HTERT RPE-1 (cell line): Measurements from ENCODE around the gene ACP2.

Source experiments
- in situ Hi-C: fragments of 300-500 bp; cut with MboI; formaldehyde crosslinking; loops from 4 replicates; pipeline ENCODE4 v1.14.3; 2020; ENCODE audit warnings: low sequenced_read_pairs

The ACP2 gene, protein sequence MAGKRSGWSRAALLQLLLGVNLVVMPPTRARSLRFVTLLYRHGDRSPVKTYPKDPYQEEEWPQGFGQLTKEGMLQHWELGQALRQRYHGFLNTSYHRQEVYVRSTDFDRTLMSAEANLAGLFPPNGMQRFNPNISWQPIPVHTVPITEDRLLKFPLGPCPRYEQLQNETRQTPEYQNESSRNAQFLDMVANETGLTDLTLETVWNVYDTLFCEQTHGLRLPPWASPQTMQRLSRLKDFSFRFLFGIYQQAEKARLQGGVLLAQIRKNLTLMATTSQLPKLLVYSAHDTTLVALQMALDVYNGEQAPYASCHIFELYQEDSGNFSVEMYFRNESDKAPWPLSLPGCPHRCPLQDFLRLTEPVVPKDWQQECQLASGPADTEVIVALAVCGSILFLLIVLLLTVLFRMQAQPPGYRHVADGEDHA

DNA sequence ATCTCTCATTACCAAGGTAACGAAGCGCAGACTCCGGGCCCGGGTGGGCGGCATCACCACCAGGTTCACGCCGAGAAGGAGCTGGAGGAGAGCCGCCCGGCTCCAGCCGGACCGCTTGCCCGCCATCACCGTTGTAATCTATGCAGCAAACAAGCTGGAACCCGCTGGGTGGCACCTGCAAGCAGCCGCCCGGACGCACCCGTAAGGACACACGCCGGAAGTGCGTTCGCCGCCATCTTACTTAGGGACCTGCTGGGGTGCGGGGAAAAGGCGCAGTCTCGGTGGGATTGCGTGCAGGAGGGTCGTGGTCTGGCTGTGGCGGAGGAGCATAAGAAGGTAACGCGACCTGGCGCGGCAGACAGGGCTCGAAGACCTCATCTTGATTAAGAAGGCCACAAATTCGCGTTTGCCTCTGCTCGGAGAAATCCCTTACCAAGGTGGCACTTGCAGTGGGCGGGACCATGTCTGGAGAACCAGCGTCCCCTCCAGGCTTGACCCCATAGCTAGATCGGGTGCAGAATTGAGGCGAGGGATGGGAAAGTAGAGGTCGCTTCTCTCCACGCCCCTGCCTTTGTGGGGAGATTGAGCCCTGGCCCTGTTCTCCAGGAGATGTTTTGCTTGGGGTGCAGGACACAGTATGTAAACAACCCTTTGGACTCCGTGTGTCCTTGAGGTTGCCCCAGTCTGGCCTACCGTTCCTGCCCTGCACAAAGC is at the start of gene ACP2:
Gene ACP2 (minus strand): TSS at position 151 of the 714 bp plus-strand sequence. CDS start 25 bp downstream, at position 126.
- in situ Hi-C loops: no loop called here

DNA sequence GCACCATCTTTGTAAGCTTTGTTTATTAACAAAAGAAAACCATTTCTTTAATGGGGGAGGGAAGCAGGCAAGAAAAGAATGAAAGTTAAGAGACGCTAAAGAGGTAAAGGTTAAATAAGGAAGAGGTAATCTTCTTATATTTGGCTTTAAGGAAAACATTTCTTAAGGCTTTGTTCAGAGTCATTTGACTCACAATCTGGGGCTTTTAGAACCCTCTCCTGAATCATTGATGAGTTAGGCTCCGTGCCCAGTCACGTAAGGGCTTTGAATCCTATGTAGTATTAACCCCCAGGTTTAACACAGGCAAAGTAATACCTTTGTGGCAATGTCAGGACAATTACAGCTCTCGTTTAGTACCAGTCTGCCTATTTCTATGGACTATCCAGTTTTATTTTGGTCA is 47.4 kb upstream of the ACP2 start:
- in situ Hi-C loops: no loop called here

DNA sequence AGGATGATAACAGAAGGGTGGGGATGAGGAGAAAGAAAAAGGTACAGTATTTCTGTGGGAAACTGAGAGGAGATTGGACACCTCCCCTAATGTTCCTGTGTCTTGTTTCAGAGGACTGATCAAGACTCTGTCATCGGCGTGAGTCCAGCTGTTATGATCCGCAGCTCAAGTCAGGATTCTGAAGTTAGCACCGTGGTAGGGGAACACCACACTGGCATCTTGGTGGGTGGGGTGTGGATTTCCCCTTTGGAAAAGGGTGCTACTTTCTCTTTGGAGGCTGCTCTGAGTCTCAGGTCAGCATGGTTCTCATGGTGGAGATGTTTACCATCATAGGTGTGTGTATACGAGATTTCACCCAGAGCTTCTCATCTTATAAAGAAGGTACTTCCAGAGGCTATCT is 46.8 kb upstream of the ACP2 start:
- in situ Hi-C loops: no loop called here

DNA sequence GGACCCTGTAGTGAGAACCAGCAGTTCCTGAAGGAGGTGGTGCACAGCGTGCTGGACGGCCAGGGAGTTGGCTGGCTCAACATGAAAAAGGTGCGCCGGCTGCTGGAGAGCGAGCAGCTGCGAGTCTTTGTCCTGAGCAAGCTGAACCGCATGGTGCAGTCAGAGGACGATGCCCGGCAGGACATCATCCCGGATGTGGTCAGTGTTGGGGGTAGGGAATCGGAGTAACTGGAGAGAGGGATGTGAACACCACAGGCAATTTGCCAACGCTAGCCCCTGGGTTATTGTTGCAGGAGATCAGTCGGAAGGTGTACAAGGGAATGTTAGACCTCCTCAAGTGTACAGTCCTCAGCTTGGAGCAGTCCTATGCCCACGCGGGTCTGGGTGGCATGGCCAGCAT is 41.2 kb upstream of the ACP2 start:
- in situ Hi-C loops: no loop called here

DNA sequence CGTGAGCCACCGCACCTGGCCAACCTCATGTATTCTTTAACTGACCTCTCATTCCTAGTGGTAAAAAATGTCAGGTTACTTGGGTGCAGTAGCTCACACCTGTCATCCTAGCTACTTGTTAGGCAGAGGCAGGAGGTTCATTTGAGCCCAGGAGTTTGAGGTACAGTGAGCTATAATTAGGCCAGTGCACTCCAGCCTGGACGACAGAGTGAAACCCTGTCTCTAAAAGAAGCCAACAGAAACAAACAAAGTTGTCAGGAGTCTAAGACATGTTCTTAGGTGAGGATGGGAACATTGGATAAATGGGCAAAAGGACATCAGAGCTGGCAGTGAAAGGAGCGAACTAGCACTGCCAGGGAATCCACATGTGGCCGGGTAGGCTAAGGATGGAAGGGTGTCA is 39.5 kb upstream of the ACP2 start:
- in situ Hi-C loops: no loop called here

DNA sequence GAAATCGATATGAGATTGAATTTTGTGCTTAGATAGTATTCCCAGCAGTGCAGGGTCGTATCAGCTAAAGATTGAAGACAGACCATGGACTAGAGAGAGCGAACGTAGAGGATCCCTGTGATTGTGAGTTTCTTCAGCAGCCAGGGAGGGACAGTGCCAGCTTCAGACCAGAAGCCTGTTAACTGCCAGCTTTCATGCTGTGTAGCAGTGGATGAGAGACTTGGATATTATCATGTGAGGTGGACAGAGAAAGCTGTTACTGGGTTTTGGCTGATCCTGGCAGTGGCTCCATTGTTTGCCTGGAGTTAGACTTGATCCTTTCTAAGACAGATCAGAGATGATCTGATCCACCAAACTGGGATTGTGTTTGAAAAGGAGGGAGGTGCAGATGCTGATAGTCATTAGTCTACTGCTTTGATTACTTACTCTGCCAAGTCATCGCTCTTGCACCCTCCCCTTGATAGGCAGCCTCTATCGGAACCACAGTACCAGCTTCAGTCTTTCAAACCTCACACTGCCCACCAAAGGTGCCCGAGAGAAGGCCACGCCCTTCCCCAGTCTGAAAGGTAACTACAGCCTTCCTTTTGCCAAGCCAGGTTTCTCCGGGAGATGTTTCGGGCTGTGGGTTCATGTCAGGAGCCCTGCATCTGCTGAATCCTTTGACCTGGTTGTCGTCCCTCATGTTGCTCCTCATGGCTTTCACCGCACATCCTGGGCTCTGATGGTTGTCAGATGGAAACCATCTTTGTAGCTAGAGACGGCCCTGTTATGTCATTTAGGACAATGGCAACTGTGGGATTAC is 37.6 kb upstream of the ACP2 start:
- in situ Hi-C loops: no loop called here

DNA sequence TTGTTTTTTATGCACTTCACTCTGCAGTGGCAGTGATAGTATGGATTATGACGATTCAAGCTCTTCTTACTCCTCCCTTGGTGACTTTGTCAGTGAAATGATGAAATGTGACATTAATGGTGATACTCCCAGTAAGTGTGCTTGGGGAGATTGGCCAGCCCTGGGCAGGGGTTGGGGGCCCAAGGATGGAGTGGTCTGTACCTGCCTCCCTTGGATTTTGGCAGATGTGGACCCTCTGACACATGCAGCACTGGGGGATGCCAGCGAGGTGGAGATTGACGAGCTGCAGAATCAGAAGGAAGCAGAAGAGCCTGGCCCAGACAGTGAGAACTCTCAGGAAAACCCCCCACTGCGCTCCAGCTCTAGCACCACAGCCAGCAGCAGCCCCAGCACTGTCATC is 35.5 kb upstream of the ACP2 start:
- in situ Hi-C loops: no loop called here

DNA sequence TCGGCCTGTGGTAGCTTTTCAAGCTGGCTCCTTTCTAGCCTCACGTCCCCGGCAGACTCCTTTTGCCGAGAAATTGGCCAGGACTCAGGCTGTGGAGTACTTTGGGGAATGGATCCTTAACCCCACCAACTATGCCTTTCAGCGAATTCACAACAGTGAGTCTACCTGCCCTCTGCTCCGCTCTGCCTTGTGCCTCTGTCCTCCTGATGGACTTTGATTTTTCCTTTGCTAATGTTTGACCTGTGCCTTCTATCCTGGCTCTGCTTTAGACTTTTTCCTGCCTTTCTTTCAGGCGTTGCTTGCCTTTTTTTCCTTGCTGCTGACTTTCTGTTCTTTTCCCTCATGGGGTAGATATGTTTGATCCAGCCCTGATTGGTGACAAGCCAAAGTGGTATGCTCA is 33.8 kb upstream of the ACP2 start:
- in situ Hi-C loops: no loop called here

DNA sequence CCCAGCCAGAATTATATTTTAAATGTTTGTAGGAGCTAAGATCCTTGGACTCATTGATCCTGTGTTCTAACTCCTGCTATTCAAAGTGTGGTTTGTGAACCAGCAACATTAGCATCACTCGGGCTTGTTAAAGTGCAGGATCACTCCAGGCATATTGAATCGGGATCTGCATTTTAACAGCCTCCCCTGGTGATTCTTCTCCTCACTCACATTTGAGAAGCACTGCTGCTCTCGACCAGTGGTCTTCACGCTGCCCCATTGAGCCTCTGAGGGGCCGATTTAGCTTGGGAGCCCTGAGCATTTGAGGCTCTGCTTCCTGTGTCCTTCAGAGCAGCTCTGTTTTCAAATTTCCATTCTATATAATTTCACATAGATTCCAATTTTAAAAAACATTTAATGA is 32.2 kb upstream of the ACP2 start:
- in situ Hi-C loops: no loop called here

DNA sequence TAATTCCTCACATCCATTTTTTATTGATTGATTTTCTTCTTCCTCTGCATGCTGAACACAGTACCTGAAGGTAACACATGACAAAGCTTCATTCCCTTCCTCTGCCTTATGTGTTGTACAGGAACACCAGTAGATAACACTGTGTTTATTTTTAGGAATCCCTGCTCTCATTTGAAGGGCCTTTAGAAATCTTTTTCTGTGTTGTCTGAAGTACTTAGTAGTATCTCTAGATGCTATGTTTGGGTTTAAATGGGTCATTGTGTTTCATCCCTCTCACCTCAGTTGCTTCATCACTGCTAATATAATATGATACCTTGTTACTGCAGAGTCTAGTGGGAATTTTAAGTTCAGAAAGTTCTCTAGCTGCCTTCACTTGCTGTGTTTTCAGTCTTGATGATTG is 31.5 kb upstream of the ACP2 start:
- in situ Hi-C loops: no loop called here

DNA sequence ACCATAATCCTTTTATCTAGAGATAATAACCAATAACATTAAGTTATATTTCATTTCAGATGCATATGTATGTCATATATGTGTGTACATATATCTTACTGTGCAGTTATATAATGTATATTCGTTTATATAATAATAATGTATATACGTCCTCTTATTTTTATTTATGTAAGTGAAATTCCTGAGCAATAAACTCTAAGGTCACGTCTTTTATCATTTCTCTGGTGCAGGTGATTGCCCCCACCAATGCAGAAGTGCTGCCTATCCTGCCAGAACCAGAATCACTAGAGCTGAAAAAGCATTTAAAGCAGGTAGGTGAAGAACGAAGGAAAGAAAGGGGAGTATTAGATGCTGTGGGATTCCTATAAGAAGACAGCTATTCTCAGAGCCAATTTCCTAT is 30.2 kb upstream of the ACP2 start:
- in situ Hi-C loops: no loop called here

DNA sequence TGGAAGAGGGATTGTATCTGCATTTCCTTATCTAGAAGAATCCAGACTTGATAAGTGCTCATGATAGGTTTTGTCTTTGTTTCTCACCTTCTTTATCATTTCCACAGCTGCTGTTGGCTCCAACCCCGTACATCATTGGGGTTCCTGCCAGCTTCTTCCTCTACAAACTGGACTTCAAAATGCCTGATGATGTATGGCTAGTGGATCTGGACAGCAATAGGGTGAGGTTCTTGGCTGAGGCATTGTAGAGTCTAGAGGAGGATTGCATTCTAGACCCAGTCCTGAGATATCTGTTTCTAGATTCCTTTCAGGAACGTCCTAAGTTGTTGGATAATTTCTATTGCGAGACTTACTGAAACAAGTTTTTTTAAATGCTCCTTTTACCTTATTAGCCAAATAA is 29.4 kb upstream of the ACP2 start:
- in situ Hi-C loops: no loop called here

DNA sequence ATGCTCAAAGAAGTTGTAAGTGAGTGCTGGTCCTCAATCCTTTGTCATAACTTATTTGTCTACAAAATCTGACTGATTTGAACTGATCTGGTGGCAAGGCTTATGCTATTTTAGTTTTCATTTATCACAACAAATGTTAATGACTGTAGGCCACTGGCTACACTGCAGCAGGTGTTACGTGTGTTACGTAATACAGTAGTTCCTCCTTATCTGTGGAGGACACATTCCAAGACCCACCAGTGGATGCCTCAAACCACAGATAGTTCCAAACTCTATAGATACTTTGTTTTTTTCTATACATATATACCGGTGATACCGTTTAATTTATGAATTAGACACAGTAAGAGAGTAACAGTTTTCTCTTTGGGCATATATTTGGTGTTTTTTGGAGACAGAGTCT is 28.3 kb upstream of the ACP2 start:
- in situ Hi-C loops: no loop called here

DNA sequence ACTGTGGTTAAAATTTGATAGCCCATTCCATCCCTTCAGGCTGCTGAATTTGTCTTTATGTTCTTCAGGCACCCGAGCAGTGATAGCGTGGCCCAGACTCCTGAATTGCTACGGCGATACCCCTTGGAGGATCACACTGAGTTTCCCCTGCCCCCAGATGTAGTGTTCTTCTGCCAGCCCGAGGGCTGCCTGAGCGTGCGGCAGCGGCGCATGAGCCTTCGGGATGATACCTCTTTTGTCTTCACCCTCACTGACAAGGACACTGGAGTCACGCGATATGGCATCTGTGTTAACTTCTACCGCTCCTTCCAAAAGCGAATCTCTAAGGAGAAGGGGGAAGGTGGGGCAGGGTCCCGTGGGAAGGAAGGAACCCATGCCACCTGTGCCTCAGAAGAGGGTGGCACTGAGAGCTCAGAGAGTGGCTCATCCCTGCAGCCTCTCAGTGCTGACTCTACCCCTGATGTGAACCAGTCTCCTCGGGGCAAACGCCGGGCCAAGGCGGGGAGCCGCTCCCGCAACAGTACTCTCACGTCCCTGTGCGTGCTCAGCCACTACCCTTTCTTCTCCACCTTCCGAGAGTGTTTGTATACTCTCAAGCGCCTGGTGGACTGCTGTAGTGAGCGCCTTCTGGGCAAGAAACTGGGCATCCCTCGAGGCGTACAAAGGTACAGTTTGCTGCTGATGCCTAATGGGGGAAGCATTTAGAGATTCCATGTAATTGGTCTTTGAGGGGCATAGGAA is 26.1 kb upstream of the ACP2 start:
- in situ Hi-C loops: no loop called here

DNA sequence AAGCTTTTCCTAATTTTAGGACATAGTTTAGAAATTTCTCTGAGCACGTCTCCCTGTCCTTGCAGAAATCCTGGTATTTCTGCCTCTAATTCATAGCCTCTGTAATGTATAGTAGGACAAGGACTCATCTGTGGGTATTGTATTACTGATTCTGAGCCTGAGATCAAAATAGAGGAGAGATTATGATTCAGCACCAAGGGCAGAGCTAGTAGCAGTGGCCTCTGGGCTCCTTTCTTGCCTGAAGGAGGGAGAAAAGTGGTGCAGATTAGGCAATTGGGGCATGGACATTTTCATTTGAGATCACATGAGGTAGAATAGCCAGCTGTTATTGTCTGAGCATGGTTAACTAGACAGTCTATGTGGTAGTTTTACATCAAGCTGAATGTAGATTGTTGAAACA is 24.1 kb upstream of the ACP2 start:
- in situ Hi-C loops: no loop called here

DNA sequence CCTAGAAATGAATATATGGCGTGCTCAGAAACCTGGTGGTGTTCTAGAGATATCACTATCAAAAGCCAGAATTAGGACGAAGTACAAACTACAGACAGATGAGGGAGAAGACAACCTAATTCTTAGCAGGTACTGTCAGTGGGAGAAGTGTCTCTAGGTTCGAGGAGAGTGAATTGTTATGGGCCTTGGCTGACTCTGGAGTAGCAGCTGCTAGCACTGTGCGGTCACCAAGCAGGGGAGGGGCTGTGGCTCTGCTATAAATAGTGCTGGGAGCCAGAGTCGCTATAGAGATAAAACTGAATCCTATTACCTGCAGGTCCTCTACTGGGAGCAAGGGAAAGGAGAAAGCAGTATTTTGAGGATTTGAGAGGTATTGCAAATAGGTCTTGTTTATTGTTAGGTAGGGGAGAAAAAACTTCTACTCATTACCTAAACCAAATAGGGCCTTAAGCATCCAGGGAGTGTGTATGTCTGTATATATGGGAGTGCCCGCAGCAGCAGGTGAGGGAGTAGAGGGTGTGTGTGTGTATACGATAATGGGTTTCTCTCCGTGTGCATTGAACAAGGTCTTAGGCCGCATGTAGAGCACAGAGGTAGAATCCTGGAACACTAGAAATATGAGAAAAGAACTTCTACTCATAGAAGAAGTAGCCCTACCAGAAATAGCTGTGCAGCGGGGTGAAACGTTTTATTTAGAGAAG is 23.5 kb upstream of the ACP2 start:
- in situ Hi-C loops: no loop called here

DNA sequence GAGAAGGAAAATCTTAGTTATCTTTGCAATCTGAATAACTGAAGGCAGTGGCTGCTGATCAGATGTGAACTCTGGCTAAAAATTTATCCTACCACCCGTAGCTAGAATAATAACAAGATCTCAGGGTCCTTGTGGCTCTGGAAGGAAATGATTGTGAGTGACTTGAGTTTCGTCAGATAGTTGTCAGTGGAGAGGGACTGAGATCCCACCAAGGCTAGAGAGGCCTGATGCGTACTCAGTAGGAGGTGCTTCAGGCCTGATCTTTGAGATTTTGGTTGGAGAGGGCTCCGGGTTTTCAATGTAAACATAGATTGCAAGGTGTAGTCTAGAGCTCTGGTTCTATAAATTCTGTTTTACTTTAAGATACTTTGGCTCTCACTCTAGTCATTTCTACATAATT is 22.7 kb upstream of the ACP2 start:
- in situ Hi-C loops: no loop called here

DNA sequence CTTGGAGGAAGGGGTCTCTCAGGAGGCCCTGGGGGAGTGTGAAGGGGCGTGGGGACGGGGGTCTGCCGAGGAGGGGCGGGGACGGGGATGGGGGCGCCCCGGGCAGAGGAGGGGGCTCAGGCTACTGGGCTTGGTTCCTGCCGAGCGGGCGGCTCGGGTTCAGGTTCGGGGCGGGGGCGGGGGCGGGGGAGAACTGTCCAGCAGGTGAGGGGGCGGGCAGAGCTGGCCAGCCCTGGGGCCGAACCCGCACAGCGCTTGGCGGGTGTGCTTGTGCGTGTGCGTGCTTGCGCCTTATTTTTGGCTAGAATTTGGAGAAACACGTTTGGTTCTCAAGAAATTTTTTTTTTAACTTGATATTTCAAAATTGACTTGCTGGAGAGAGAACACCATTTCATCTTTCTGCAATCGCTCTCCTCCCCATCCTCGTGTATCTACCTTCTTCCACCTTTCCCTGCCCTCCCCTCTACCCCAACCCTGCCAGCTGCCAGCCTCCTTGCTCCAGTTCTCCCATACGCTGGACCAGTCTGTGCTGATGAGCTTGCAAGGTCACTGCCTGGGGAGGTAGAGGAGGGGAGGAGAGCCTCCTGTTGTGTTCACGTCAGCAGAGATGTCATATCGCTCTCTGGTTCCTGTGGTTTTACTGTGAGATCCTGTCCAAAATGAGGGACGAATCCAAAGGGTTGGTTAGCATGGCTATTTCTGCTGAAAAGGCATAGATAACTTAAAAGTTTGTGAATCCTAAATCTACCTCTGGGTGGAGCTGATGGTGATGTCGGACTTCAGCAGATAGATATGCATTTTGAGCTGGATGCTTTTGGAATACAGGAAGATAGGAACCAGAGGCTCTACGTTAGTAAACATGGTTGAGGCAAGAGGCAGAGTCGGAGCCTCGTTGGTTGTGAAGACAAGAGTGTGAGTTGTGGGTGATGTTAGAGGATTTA is 22.0 kb upstream of the ACP2 start:
- in situ Hi-C loops: no loop called here

DNA sequence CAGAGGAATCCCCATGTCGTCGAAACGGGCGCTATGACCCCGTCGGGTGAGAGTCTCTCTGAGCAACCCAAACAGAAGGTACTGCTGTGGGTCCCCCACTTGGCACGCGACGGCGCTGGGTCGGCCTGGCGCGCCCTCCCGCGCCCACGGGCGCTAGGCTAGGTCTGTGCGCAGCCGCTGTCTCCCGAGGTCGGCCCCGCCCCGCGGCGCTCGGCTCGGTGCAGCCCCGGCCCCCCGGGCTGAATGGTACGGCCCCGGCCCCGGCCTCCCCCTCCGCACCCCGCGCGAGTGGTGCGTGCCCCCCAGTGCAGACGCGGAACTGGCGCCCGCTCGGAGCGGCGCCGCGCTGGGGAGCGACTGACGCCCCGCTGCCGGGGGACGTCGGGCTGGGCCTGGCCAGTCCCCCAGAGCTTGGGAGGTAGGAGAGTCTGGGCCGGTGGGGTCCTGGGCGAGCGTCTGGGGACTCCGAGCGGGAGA is 21.3 kb upstream of the ACP2 start, which contains the start of gene MADD:
Gene MADD (plus strand): TSS at position 305 of the 477 bp plus-strand sequence.
- in situ Hi-C loops: no loop called here
